Colonic mucosa (tissue), 4 donors: ENCODE data around the gene MBD4. TPM values are rescaled to one million over a fixed set of nuclear protein-coding genes. Genes with fewer than 3 reads are reported as not detected.

Experiments used
- DNase-seq: peaks from one replicate; pipeline ENCODE4 v3.0.0-alpha.2; 2020
- H3K27ac ChIP-seq: fragments of 200-600 bp; one replicate; pipeline ENCODE4 v1.8.0; 2021
- H3K27me3 ChIP-seq: fragments of 200-600 bp; one replicate; pipeline ENCODE4 v1.8.0; 2021
- H3K36me3 ChIP-seq: fragments of 200-600 bp; one replicate; pipeline ENCODE4 v1.8.0; 2021
- H3K4me1 ChIP-seq: fragments of 200-600 bp; one replicate; pipeline ENCODE4 v1.8.0; 2021; ENCODE audit warnings: mild to moderate bottlenecking
- H3K4me3 ChIP-seq: fragments of 200-600 bp; one replicate; pipeline ENCODE4 v1.8.0; 2021
- H3K9ac ChIP-seq, 2 donors: one replicate each; pipeline ENCODE4 v1.7.0; 2013; ENCODE audit warnings: control low read depth in 2 of 2, low read depth in 2 of 2, low read length in 2 of 2
- H3K9me3 ChIP-seq: fragments of 200-600 bp; one replicate; pipeline ENCODE4 v1.8.0; 2021
- CTCF ChIP-seq: fragments of 200-600 bp; IDR thresholded peaks from one replicate; pipeline ENCODE4 v1.8.0; 2022; ENCODE audit warnings: antibody characterized with exemption, mild to moderate bottlenecking
- intact Hi-C: fragments of 100-400 bp; cut with DNase I; formaldehyde crosslinking; loops from one replicate; pipeline ENCODE4 v1.14.1; 2022
- total RNA-seq, 2 donors: library from RNA; stranded (reverse); fragmentation: NEBNext Ultra II Directional in 1 of 2; extraction: Animal tissue kit (Norgen Biotek cat#: 25700) in 1 of 2; gene quantifications; one replicate each; pipeline ENCODE4 v1.2.1, GENCODE V29; 2021
- donor health status: healthy.
- donor health status: DM: no; HTN: no; CAD: no.
- donor health status: DM: no; HTN: no; CAD: no.

Gene MBD4
- total RNA-seq, 2 donors from 2014 or later = 25.0 to 28.9 TPM

DNA sequence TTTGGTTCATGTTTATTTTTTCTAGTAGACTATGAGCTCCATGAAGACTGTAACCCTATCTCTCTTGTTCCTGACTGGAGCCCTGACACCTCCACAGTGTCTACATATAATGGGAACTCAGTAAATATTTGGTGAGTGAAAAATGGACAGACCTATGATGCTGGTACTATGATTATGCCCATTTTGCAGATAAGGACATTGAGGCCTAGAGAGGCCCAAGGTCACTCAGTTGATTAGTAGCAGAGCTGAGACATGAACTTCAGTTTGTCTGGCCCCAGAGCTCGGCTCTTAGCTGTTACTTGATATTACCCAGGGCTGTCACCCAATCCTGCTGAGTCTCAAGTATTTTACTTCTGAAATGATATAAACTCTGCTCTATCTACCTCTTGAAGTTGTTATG lies 16.9 kb downstream of the MBD4 start:
- TF ChIP-seq CTCF = no peak
- H3K36me3 ChIP-seq = no peaks in the 10 kb centered on the region
- DNase-seq = no peak
- intact Hi-C loops = no loop called here
- no peaks in the 10 kb centered on the region for H3K4me1 ChIP-seq
- H3K4me3 ChIP-seq = no peak overlapping the region
- no peak overlapping the region for H3K27ac ChIP-seq
- no peaks in the 10 kb centered on the region for H3K27me3 ChIP-seq
- no peaks in the 10 kb centered on the region for H3K9me3 ChIP-seq
- no peak overlapping the region for H3K9ac ChIP-seq

- Histone ChIP-seq H3K9ac (no peak overlapping the region), H3K27ac (no peak overlapping the region), H3K4me1 (no peaks in the 10 kb centered on the region), H3K36me3 (no peaks in the 10 kb centered on the region), H3K4me3 (no peak overlapping the region), H3K9me3 (no peaks in the 10 kb centered on the region), H3K27me3 (no peaks in the 10 kb centered on the region)
- DNase-seq = no peak
- intact Hi-C loops = no loop called here
- no peak for TF ChIP-seq CTCF
Observed at GRCh38 chr3:129421988-129422745, 17.6 kb downstream of the MBD4 start.

GRCh38 chr3:129421236-129421883 lies 18.4 kb downstream of the MBD4 start:
- H3K36me3 ChIP-seq = no peaks in the 10 kb centered on the region
- no peak overlapping the region for H3K4me3 ChIP-seq
- DNase-seq = no peak
- no peaks in the 10 kb centered on the region for H3K27me3 ChIP-seq
- intact Hi-C loops = no loop called here
- no peaks in the 10 kb centered on the region for H3K9me3 ChIP-seq
- no peaks in the 10 kb centered on the region for H3K4me1 ChIP-seq
- H3K27ac ChIP-seq = no peak overlapping the region
- H3K9ac ChIP-seq = no peak overlapping the region
- no peak for TF ChIP-seq CTCF

DNA sequence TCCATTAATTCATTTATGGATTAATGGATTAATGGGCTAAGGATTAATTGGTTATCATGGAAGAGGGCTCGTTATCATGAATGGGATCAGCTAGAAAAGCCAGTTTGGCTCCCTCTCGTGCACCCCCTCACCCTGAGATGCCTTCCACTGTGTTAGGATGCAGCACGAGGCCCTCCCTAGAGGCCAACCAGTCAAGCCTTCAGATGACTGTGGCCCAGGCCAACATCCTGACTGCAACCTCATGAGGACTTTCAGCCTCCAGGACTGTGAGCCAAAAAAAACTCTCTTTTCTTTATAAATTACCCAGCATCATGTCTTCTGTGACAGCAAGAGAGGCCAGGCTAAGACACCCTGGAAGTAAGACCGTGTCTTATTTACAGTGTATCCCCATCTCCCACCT lies 20.3 kb downstream of the MBD4 start:
- intact Hi-C loops = no loop called here
- Histone ChIP-seq H3K9ac (no peak overlapping the region), H3K4me1 (no peaks in the 10 kb centered on the region), H3K27ac (no peak overlapping the region), H3K9me3 (no peaks in the 10 kb centered on the region), H3K4me3 (no peak overlapping the region), H3K36me3 (no peaks in the 10 kb centered on the region), H3K27me3 (no peaks in the 10 kb centered on the region)
- no peak for TF ChIP-seq CTCF
- DNase-seq = no peak

GRCh38 chr3:129418041-129418973 lies 21.4 kb downstream of the MBD4 start:
- Histone ChIP-seq H3K36me3 (no peaks in the 10 kb centered on the region), H3K9ac (no peak overlapping the region)

More at GRCh38 chr3:129418041-129418973, 21.4 kb downstream of the MBD4 start:
- TF ChIP-seq CTCF = no peak
- Histone ChIP-seq H3K4me3 (no peak overlapping the region), H3K9me3 (no peaks in the 10 kb centered on the region), H3K27ac (no peak overlapping the region), H3K4me1 (no peaks in the 10 kb centered on the region), H3K27me3 (no peaks in the 10 kb centered on the region)
- intact Hi-C loops = no loop called here
- no peak for DNase-seq
